ENCODE results near the gene FUZ. TPM values are rescaled to one million over a fixed set of nuclear protein-coding genes. Genes with fewer than 3 reads are reported as not detected.

FUZ gene
- total and polyA plus RNA-seq, 2 of the 8 experiments (the other 6 are each of a cell fraction or from before 2014, with no cell fraction given) = 28.4 to 33.9 TPM

DNA sequence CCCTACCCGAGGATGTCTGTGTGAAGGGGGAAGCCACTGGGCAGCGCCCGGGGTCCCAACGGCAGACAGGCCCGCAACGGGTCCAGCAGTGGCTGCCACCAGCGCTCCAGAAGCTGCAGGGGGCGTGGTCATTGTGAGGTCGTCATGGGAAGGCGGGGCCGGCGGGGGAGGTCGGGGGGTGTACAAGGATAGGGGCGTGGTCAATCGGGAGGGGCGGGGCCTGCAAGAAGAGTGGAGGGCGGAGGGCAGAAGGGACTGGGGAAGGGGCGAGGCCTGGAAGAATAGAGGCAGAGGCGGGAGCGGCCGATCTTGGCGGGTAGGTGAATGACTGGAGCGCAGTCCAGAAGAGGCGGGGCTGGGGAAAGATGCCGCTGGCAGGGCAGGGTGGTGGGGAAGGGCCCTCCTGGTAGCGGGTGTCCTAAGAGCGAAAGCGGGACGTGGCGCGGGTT is 4.4 kb downstream of the FUZ start (continued):
- TF ChIP-seq ATF2 (IDR thresholded peaks at IDR 0.05; ENCODE audit: low read length) (no peak), EZH2 (IDR thresholded peaks at IDR 0.05; ENCODE audit: low read depth, low read length, severe bottlenecking) (no peak), KDM5A (IDR thresholded peaks at IDR 0.05; ENCODE audit: low read length) (no peak), MAFK (IDR thresholded peaks at IDR 0.05; ENCODE audit: low read depth, low read length) (no peak), NRF1 (IDR thresholded peaks at IDR 0.05; ENCODE audit: low read depth, low read length) (no peak), TBP (IDR thresholded peaks at IDR 0.05; ENCODE audit: low read depth, low read length) (no peak; the same call in 1 of the 2 replicates), ASH2L (IDR thresholded peaks at IDR 0.05; ENCODE audit: low read length) (no peak), RBBP5 (IDR thresholded peaks at IDR 0.05; ENCODE audit: borderline replicate concordance, low read depth, low read length) (0 out of 2 replicates have a peak, but pooled peaks have one; percentile 24), SP1 (IDR thresholded peaks at IDR 0.05; ENCODE audit: low read depth, low read length) (peak; percentile 63; the same call in 1 of the 2 replicates), CEBPB (IDR thresholded peaks at IDR 0.05; ENCODE audit: low read depth, low read length) (no peak)

Measured in H1 (cell line).